A549 (cell line): ENCODE results near the gene PREX1. TPM values are rescaled to one million over a fixed set of nuclear protein-coding genes. Genes with fewer than 3 reads are reported as not detected.

Experiments
- ATAC-seq, 2 experiments: fragments of 200-7000 bp in 1 of 2; fragments of >200 bp in 1 of 2; cut with Nextera tagmentation in 1 of 2; cut with Tn5 transposase in 1 of 2; 3 replicates each; pipeline versions ENCODE4 v1.8.0 to v1.9.1; 2018 to 2020; ENCODE audit warnings: mild to moderate bottlenecking in 1 of 2, moderate library complexity in 1 of 2
- CTCF ChIA-PET: fragments of 300-600 bp; sonication (Branson Sonifier 250); formaldehyde crosslinking; extraction: SDS; loops from one replicate; lab custom pipeline; 2021; ENCODE audit warnings: antibody characterized with exemption, inconsistent platforms; lab: Yijun Ruan, JAX
- POLR2A ChIA-PET: fragments of 350-600 bp; formaldehyde crosslinking; extraction: SDS; loops from one replicate; lab custom pipeline; 2021; ENCODE audit warnings: antibody characterized with exemption, inconsistent platforms; lab: Yijun Ruan, JAX
- DNase-seq, 2 experiments: peaks; one replicate each; pipeline versions ENCODE4 v3.0.0 to v3.0.0-alpha.2; 2011 to 2016; ENCODE audit warnings: low read depth in 1 of 2, low spot score in 1 of 2
- FAIRE-seq: peaks from 2 replicates; lab custom pipeline; 2011; peaks lifted over from hg19 to GRCh38; lab: Jason Lieb, UNC
- H3K27ac ChIP-seq, 2 experiments: fragments of >200 bp; sonication (Bioruptor Twin); formaldehyde crosslinking; 3 replicates each; pipeline ENCODE4 v1.5.1; 2016 to 2017
- H3K4me1 ChIP-seq: fragments of >200 bp; sonication (Bioruptor Twin); formaldehyde crosslinking; 3 replicates; pipeline ENCODE4 v1.6.1; 2016
- H3K4me2 ChIP-seq: fragments of >200 bp; sonication (Bioruptor Twin); formaldehyde crosslinking; 3 replicates; pipeline ENCODE4 v1.6.1; 2016
- H3K4me3 ChIP-seq: fragments of >200 bp; sonication (Bioruptor Twin); formaldehyde crosslinking; 3 replicates; pipeline ENCODE4 v1.5.1; 2016
- H3K9me3 ChIP-seq: fragments of >200 bp; sonication (Bioruptor Twin); formaldehyde crosslinking; 3 replicates; pipeline ENCODE4 v1.6.1; 2016
- BHLHE40 ChIP-seq: IDR thresholded peaks from 2 replicates; pipeline ENCODE4 v1.6.1; 2012; ENCODE audit warnings: low read depth, low read length, inconsistent platforms
- CBX2 ChIP-seq: fragments of 200-600 bp; sonication (generic); IDR thresholded peaks from 2 replicates; pipeline ENCODE4 v1.6.1; 2016; ENCODE audit warnings: low read depth, mild to moderate bottlenecking, borderline replicate concordance
- CBX8 ChIP-seq: fragments of 200-600 bp; sonication (generic); IDR thresholded peaks from 2 replicates; pipeline ENCODE4 v1.6.1; 2016
- CTCF ChIP-seq: fragments of >200 bp; sonication (Bioruptor Twin); formaldehyde crosslinking; IDR thresholded peaks from 3 replicates; pipeline ENCODE4 v1.5.1; 2016
- HMGXB4 ChIP-seq: fragments of 250-450 bp; sonication (Bioruptor Pico); IDR thresholded peaks from 2 replicates; pipeline ENCODE4 v1.5.0; 2021; ENCODE audit warnings: mild to moderate bottlenecking, moderate library complexity, borderline replicate concordance
- HOXA7 ChIP-seq: fragments of 250-450 bp; sonication (Bioruptor Pico); IDR thresholded peaks from 2 replicates; pipeline ENCODE4 v1.5.0; 2020; ENCODE audit warnings: mild to moderate bottlenecking, moderate library complexity
- HOXB5 ChIP-seq: fragments of 250-450 bp; sonication (Bioruptor Pico); IDR thresholded peaks from 2 replicates; pipeline ENCODE4 v1.5.0; 2020; ENCODE audit warnings: mild to moderate bottlenecking, moderate library complexity
- JUN ChIP-seq, 2 experiments: fragments of >200 bp; sonication (Bioruptor Twin); formaldehyde crosslinking; IDR thresholded peaks; 2 replicates in 1 of 2; 3 replicates in 1 of 2; pipeline ENCODE4 v1.6.1; 2016 to 2017
- KDM1A ChIP-seq: fragments of 200-600 bp; sonication (generic); IDR thresholded peaks from 2 replicates; pipeline ENCODE4 v1.6.1; 2016; ENCODE audit warnings: low read depth, mild to moderate bottlenecking
- KDM5A ChIP-seq: fragments of 200-600 bp; sonication (generic); IDR thresholded peaks from 2 replicates; pipeline ENCODE4 v1.6.1; 2016; ENCODE audit warnings: antibody characterized with exemption, mild to moderate bottlenecking
- MAFK ChIP-seq: fragments of 450-650 bp; IDR thresholded peaks from 2 replicates; pipeline ENCODE4 v1.6.1; 2014; ENCODE audit not compliant: partially characterized antibody
- MAX ChIP-seq: IDR thresholded peaks from 2 replicates; pipeline ENCODE4 v1.6.1; 2012
- MAZ ChIP-seq: fragments of 150-350 bp; IDR thresholded peaks from 2 replicates; pipeline ENCODE4 v1.6.1; 2014; ENCODE audit warnings: antibody characterized with exemption, low read depth, low read length, borderline replicate concordance
- MYC ChIP-seq: IDR thresholded peaks from 2 replicates; pipeline ENCODE4 v1.6.1; 2012; ENCODE audit warnings: mild to moderate bottlenecking, inconsistent platforms, low read length, improper control_type of control experiment, borderline replicate concordance
- RAD21 ChIP-seq, 2 experiments: fragments of >200 bp in 1 of 2; sonication (Bioruptor Twin) in 1 of 2; formaldehyde crosslinking in 1 of 2; IDR thresholded peaks in 1 of 2; conservative IDR thresholded peaks in 1 of 2; 2 replicates in 1 of 2; 3 replicates in 1 of 2; pipeline ENCODE4 v1.6.1; 2012 to 2018; ENCODE audit warnings: inconsistent platforms in 1 of 2
- RARB ChIP-seq: fragments of 250-450 bp; sonication (Bioruptor Pico); IDR thresholded peaks from 2 replicates; pipeline ENCODE4 v1.8.0; 2021; ENCODE audit warnings: mild to moderate bottlenecking, moderate library complexity
- RCOR1 ChIP-seq: fragments of 150-350 bp; IDR thresholded peaks from 2 replicates; pipeline ENCODE4 v1.6.1; 2014; ENCODE audit warnings: antibody characterized with exemption, low read length, low read depth
- RFX5 ChIP-seq: fragments of 450-650 bp; IDR thresholded peaks from 2 replicates; pipeline ENCODE4 v1.7.1; 2014; ENCODE audit warnings: antibody characterized with exemption, mild to moderate bottlenecking, moderate library complexity
- RNF2 ChIP-seq: fragments of 200-600 bp; sonication (generic); IDR thresholded peaks from 2 replicates; pipeline ENCODE4 v1.6.1; 2016; ENCODE audit warnings: low read depth, mild to moderate bottlenecking, antibody characterized with exemption, moderate library complexity, borderline replicate concordance
- SMC3 ChIP-seq: fragments of >200 bp; sonication (Bioruptor Twin); formaldehyde crosslinking; IDR thresholded peaks from 3 replicates; pipeline ENCODE4 v1.6.1; 2018; ENCODE audit warnings: inconsistent platforms
- TP53 ChIP-seq: fragments of 250-450 bp; sonication (Bioruptor Pico); IDR thresholded peaks from 2 replicates; pipeline ENCODE4 v1.5.0; 2021; ENCODE audit warnings: mild to moderate bottlenecking, moderate library complexity
- USF2 ChIP-seq: fragments of 450-650 bp; IDR thresholded peaks from 2 replicates; pipeline ENCODE4 v1.6.1; 2014; ENCODE audit warnings: antibody characterized with exemption
- ZNF302 ChIP-seq: fragments of 250-450 bp; sonication (Bioruptor Pico); IDR thresholded peaks from 2 replicates; pipeline ENCODE4 v1.9.0; 2021; ENCODE audit warnings: inconsistent platforms, mild to moderate bottlenecking, moderate library complexity
- WGBS: methylation state at CpG from one replicate; pipeline ENCODE4 v1.1.6; 2017; ENCODE audit errors: missing lambda C conversion rate; 5-methylcytosine and 5-hydroxymethylcytosine counted together
- polyA plus RNA-seq, 4 experiments: library from polyadenylated mRNA; depleted of rRNA in 3 of 4; stranded (reverse); fragments of >200 nt; fragmentation: RNase III in 1 of 4; extraction: RNeasy Plus Mini Kit Qiagen cat#74134 plus additional on column Dnase treatment in 1 of 4; gene quantifications; 2 replicates in 3 of 4; 3 replicates in 1 of 4; pipeline ENCODE4 v1.2.3, GENCODE V29; 2011 to 2017
- TF ChIP-seq, protein P1 (sequence below): fragments of >200 bp; sonication (Bioruptor Twin); formaldehyde crosslinking; IDR thresholded peaks from 2 replicates; pipeline ENCODE4 v1.6.1; 2016

Gene PREX1
- polyA plus RNA-seq, 2 of the 4 experiments (the other 2 are of a cell fraction) = 3.6 to 4.2 TPM

DNA sequence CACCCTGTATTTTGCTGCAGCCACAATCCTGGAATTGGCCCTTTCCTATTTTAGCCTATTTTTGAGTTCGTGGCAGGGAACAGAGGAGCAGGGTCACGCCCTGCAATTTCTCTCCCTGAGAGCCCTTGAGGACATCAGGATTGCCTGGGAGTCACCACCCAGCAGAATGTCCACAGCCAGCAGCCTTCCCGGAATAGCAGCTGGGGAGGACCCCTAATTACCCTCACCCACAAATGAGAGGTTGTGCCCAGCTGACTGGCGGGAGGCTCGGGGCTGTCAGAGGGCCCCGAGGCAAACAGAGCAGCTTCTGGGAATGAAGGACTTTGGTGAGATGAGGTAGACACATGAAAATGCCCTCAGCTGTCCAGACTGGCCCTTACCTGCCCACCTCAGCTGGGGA lies 165.1 kb downstream of the PREX1 start:
- H3K4me1 ChIP-seq = no peaks in the 10 kb centered on the region
- TF ChIP-seq MAZ = no peak
- no peak for TF ChIP-seq CBX8
- TF ChIP-seq JUN (IDR thresholded peaks at IDR 0.05) = no peak
- no peak for TF ChIP-seq USF2
- no peak for TF ChIP-seq RARB
- TF ChIP-seq SMC3 = no peak
- TF ChIP-seq RNF2 = no peak
- no peak for TF ChIP-seq HOXA7 (CRISPR knock-in tag)
- no peak for TF ChIP-seq RCOR1
- TF ChIP-seq KDM1A = no peak
- no peak for TF ChIP-seq MAX
- TF ChIP-seq MAFK = no peak
- WGBS = 81% methylated on average over 6 of the region's 6 CpGs
- 0 out of 3 replicates have a peak, but pooled peaks cover 3% of the 10 kb centered on the region for H3K9me3 ChIP-seq
- no peak for ATAC-seq
- ChIA-PET POLR2A (no interaction called here), CTCF (interaction anchor here (1.2 to 13.8 kb wide), 3 partner anchors 11 to 249 kb away, joined by 3 to 494 read pairs (median 4); partner anchors contain the start of gene ARFGEF2)
- no peak for FAIRE-seq
- no peak overlapping the region for H3K4me2 ChIP-seq
- H3K27ac ChIP-seq = no peak overlapping the region
- no peak overlapping the region for H3K4me3 ChIP-seq
- no peak for DNase-seq

GRCh38 chr20:48661575-48662455 lies 166.0 kb downstream of the PREX1 start:
- CTCF ChIA-PET = interaction anchor here (0.6 to 13.8 kb wide), 5 partner anchors 10 to 415 kb away, joined by 3 to 494 read pairs (median 4); partner anchors contain the start of gene ARFGEF2
- Histone ChIP-seq H3K4me3 (no peak overlapping the region), H3K9me3 (0 out of 3 replicates have a peak, but pooled peaks cover under 1% of the 10 kb centered on the region), H3K4me1 (no peaks in the 10 kb centered on the region), H3K27ac (no peak overlapping the region), H3K4me2 (no peak overlapping the region)
- ATAC-seq (no peak), DNase-seq (no peak), FAIRE-seq (no peak)
- 82% methylated on average over 14 of the region's 14 CpGs for WGBS
- POLR2A ChIA-PET = no interaction called here
- TF ChIP-seq, protein P1, sequence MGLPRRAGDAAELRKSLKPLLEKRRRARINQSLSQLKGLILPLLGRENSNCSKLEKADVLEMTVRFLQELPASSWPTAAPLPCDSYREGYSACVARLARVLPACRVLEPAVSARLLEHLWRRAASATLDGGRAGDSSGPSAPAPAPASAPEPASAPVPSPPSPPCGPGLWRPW = no peak
- TF ChIP-seq HOXA7 (CRISPR knock-in tag) (no peak), ZNF302 (CRISPR knock-in tag) (no peak), MAZ (no peak), BHLHE40 (no peak), RCOR1 (no peak), KDM5A (no peak), MYC (no peak), TP53 (CRISPR knock-in tag) (no peak), HMGXB4 (no peak), MAX (no peak), RAD21 (conservative IDR thresholded peaks at IDR 0.05 in 1 of 2, IDR thresholded peaks at IDR 0.05 in 1 of 2) (no peak), USF2 (no peak), CBX8 (no peak), HOXB5 (CRISPR knock-in tag) (no peak), CBX2 (no peak), RFX5 (no peak), CTCF (no peak)
